ENCODE data around the gene DDIT4L.

DDIT4L gene

DNA sequence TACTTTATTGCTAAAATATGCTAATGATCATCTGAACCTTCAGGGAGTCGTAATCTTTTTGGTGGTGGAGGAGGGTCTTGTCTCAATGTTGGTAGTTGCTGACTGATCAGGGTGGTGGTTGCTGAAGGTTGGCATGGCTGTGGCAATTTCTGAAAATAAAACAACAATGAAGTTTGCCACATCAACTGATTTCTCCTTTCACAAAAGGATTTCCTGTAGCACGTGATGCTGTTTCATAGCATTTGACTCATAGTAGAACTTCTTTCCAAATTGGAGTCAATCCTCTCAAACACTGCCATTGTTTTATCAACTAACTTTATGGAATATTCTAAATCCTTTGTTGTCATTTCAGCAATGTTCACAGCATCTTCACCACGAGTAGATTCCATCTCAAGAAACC, 19.3 kb downstream of the DDIT4L start:
- no peaks in the 10 kb centered on the region for H3K4me1 ChIP-seq (ENCODE audit: control insufficient read depth, low read depth, low read length)
- no peak overlapping the region for H4K8ac ChIP-seq (ENCODE audit: low read depth, low read length)
- no peak overlapping the region for H3K23ac ChIP-seq (ENCODE audit: low read length)
- H3K4me2 ChIP-seq (ENCODE audit: low read length): no peak overlapping the region
- H3K4ac ChIP-seq (ENCODE audit: low read depth, low read length): no peak overlapping the region
- no peak overlapping the region for H2BK15ac ChIP-seq (replicated peaks; ENCODE audit: low read depth)
- no peak overlapping the region for H3K9ac ChIP-seq (ENCODE audit: low read length)
- H2AK5ac ChIP-seq (ENCODE audit: low read length): no peak overlapping the region
- no peak overlapping the region for H3K56ac ChIP-seq (ENCODE audit: low read length)
- H2BK120ac ChIP-seq (ENCODE audit: low read depth, low read length): no peak overlapping the region
- no peaks in the 10 kb centered on the region for H3K79me2 ChIP-seq (ENCODE audit: control insufficient read depth, insufficient read depth, low read length)
- no peak overlapping the region for H4K5ac ChIP-seq (ENCODE audit: low read length)
- no peaks in the 10 kb centered on the region for H3K27me3 ChIP-seq (ENCODE audit: insufficient read depth, low read length, poor library complexity)
- H3K18ac ChIP-seq (ENCODE audit: low read length): no peak overlapping the region
- no peak overlapping the region for H3K4me3 ChIP-seq (ENCODE audit: low read length)
- no peaks in the 10 kb centered on the region for H3K79me1 ChIP-seq (ENCODE audit: low read length)
- H2BK5ac ChIP-seq (ENCODE audit: low read length): no peak overlapping the region
- no peak for DNase-seq
- H3K36me3 ChIP-seq (ENCODE audit: control insufficient read depth, insufficient read depth, low read length): no peaks in the 10 kb centered on the region
- H3K27ac ChIP-seq (ENCODE audit: low read depth, low read length): no peak overlapping the region
- WGBS (ENCODE audit: extremely low coverage, insufficient coverage, low lambda C conversion rate): no CpG with 5 or more reads among the region's 3 CpGs

DNA sequence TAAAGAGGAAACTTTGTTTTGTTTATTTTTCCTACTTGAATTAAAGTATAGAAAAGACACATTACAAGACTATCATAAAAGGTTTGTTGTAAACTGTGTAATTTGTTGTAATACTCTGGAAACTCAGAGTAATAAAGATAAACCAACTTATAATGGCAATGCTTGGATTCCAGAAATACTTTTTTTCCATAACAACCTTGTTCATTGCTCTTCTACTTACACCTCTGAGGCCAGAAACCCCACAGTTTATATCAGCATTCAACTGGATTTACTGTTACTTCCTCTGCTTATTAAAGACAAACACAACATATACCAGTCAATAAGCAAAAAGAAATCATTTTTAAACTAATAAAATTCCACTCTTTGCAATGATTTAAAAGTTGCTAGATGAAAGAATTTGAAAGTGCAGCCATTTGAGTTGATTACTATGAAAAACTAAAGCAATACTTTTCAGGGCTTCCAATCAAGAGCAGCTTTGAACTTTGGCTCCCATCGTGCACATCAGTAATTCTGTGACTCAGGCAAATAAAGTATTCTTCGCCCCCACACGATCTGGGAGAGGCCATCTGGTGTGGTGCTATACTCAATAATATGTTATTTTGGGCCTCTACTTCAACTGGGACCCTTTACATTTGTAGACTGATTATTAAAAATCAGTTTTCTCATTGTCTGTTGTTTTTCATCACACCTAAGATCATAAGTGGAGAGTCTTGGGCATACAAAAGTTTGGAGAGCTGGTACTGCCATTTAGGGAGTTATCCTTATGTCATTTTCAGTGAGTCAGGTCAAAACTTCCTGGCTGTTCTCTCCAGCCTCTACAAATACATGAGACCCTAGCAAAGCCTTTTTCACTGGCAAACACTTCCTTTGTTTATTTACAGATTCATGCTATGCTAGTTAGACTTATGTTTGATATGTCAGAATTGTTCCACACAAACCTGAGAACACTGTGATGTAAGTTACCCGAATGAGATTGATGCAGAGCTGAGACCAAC, 20.5 kb downstream of the DDIT4L start:
- no peak overlapping the region for H4K5ac ChIP-seq (ENCODE audit: low read length)
- no CpG with 5 or more reads among the region's 4 CpGs for WGBS (ENCODE audit: extremely low coverage, insufficient coverage, low lambda C conversion rate)

GRCh38 chr4:100168521-100168920, 21.7 kb downstream of the DDIT4L start:
- H4K5ac ChIP-seq (ENCODE audit: low read length): no peak overlapping the region
- H2BK120ac ChIP-seq (ENCODE audit: low read depth, low read length): no peak overlapping the region
- H3K79me2 ChIP-seq (ENCODE audit: control insufficient read depth, insufficient read depth, low read length): no peaks in the 10 kb centered on the region
- no peak overlapping the region for H3K9ac ChIP-seq (ENCODE audit: low read length)
- no peak overlapping the region for H2BK5ac ChIP-seq (ENCODE audit: low read length)
- DNase-seq: no peak
- no peak overlapping the region for H2BK15ac ChIP-seq (replicated peaks; ENCODE audit: low read depth)
- H3K4me3 ChIP-seq (ENCODE audit: low read length): no peak overlapping the region
- H3K4me2 ChIP-seq (ENCODE audit: low read length): no peak overlapping the region
- no peak overlapping the region for H4K8ac ChIP-seq (ENCODE audit: low read depth, low read length)
- no peaks in the 10 kb centered on the region for H3K4me1 ChIP-seq (ENCODE audit: control insufficient read depth, low read depth, low read length)
- H3K56ac ChIP-seq (ENCODE audit: low read length): no peak overlapping the region
- H3K79me1 ChIP-seq (ENCODE audit: low read length): no peaks in the 10 kb centered on the region
- H3K27ac ChIP-seq (ENCODE audit: low read depth, low read length): no peak overlapping the region
- no CpG with 5 or more reads among the region's 5 CpGs for WGBS (ENCODE audit: extremely low coverage, insufficient coverage, low lambda C conversion rate)
- H3K36me3 ChIP-seq (ENCODE audit: control insufficient read depth, insufficient read depth, low read length): no peaks in the 10 kb centered on the region
- H3K18ac ChIP-seq (ENCODE audit: low read length): no peak overlapping the region
- no peaks in the 10 kb centered on the region for H3K27me3 ChIP-seq (ENCODE audit: insufficient read depth, low read length, poor library complexity)
- no peak overlapping the region for H3K23ac ChIP-seq (ENCODE audit: low read length)
- H2AK5ac ChIP-seq (ENCODE audit: low read length): no peak overlapping the region
- no peak overlapping the region for H3K4ac ChIP-seq (ENCODE audit: low read depth, low read length)

More for the DNA sequence above, 20.5 kb downstream of the DDIT4L start:
- no peak for DNase-seq
- no peak overlapping the region for H3K9ac ChIP-seq (ENCODE audit: low read length)
- no peak overlapping the region for H4K8ac ChIP-seq (ENCODE audit: low read depth, low read length)
- no peaks in the 10 kb centered on the region for H3K79me1 ChIP-seq (ENCODE audit: low read length)
- H3K27me3 ChIP-seq (ENCODE audit: insufficient read depth, low read length, poor library complexity): no peaks in the 10 kb centered on the region
- H2BK5ac ChIP-seq (ENCODE audit: low read length): no peak overlapping the region
- no peak overlapping the region for H2BK15ac ChIP-seq (replicated peaks; ENCODE audit: low read depth)
- no peak overlapping the region for H3K18ac ChIP-seq (ENCODE audit: low read length)
- no peak overlapping the region for H2AK5ac ChIP-seq (ENCODE audit: low read length)
- no peak overlapping the region for H2BK120ac ChIP-seq (ENCODE audit: low read depth, low read length)
- no peak overlapping the region for H3K4me3 ChIP-seq (ENCODE audit: low read length)
- H3K36me3 ChIP-seq (ENCODE audit: control insufficient read depth, insufficient read depth, low read length): no peaks in the 10 kb centered on the region
- no peak overlapping the region for H3K4ac ChIP-seq (ENCODE audit: low read depth, low read length)
- H3K27ac ChIP-seq (ENCODE audit: low read depth, low read length): no peak overlapping the region
- no peak overlapping the region for H3K23ac ChIP-seq (ENCODE audit: low read length)
- H3K79me2 ChIP-seq (ENCODE audit: control insufficient read depth, insufficient read depth, low read length): no peaks in the 10 kb centered on the region
- no peak overlapping the region for H3K56ac ChIP-seq (ENCODE audit: low read length)
- H3K4me2 ChIP-seq (ENCODE audit: low read length): no peak overlapping the region
- no peaks in the 10 kb centered on the region for H3K4me1 ChIP-seq (ENCODE audit: control insufficient read depth, low read depth, low read length)

- Histone ChIP-seq H2BK15ac (replicated peaks; ENCODE audit: low read depth) (no peak overlapping the region), H3K18ac (ENCODE audit: low read length) (no peak overlapping the region), H4K5ac (ENCODE audit: low read length) (no peak overlapping the region), H3K23ac (ENCODE audit: low read length) (no peak overlapping the region), H2AK5ac (ENCODE audit: low read length) (no peak overlapping the region), H3K4me2 (ENCODE audit: low read length) (no peak overlapping the region), H3K4me3 (ENCODE audit: low read length) (no peak overlapping the region), H3K36me3 (ENCODE audit: control insufficient read depth, insufficient read depth, low read length) (no peaks in the 10 kb centered on the region), H3K27me3 (ENCODE audit: insufficient read depth, low read length, poor library complexity) (no peaks in the 10 kb centered on the region), H4K8ac (ENCODE audit: low read depth, low read length) (no peak overlapping the region), H2BK5ac (ENCODE audit: low read length) (no peak overlapping the region), H3K9ac (ENCODE audit: low read length) (no peak overlapping the region), H3K79me1 (ENCODE audit: low read length) (no peaks in the 10 kb centered on the region), H3K56ac (ENCODE audit: low read length) (no peak overlapping the region), H2BK120ac (ENCODE audit: low read depth, low read length) (no peak overlapping the region), H3K27ac (ENCODE audit: low read depth, low read length) (no peak overlapping the region), H3K4me1 (ENCODE audit: control insufficient read depth, low read depth, low read length) (no peaks in the 10 kb centered on the region), H3K79me2 (ENCODE audit: control insufficient read depth, insufficient read depth, low read length) (no peaks in the 10 kb centered on the region), H3K4ac (ENCODE audit: low read depth, low read length) (no peak overlapping the region)
- no peak for DNase-seq
- no CpG with 5 or more reads among the region's 8 CpGs for WGBS (ENCODE audit: extremely low coverage, insufficient coverage, low lambda C conversion rate)
Observed at GRCh38 chr4:100166297-100167039, 23.8 kb downstream of the DDIT4L start.

- H3K4me3 ChIP-seq (ENCODE audit: low read length): no peak overlapping the region
- no CpG with 5 or more reads among the region's 1 CpG for WGBS (ENCODE audit: extremely low coverage, insufficient coverage, low lambda C conversion rate)
Observed at GRCh38 chr4:100165809-100166208, 24.5 kb downstream of the DDIT4L start.

More at GRCh38 chr4:100165809-100166208, 24.5 kb downstream of the DDIT4L start:
- no peak for DNase-seq
- no peak overlapping the region for H3K56ac ChIP-seq (ENCODE audit: low read length)
- no peaks in the 10 kb centered on the region for H3K36me3 ChIP-seq (ENCODE audit: control insufficient read depth, insufficient read depth, low read length)
- no peak overlapping the region for H4K5ac ChIP-seq (ENCODE audit: low read length)
- no peak overlapping the region for H3K4me2 ChIP-seq (ENCODE audit: low read length)
- no peak overlapping the region for H2AK5ac ChIP-seq (ENCODE audit: low read length)
- no peak overlapping the region for H3K27ac ChIP-seq (ENCODE audit: low read depth, low read length)
- no peak overlapping the region for H3K9ac ChIP-seq (ENCODE audit: low read length)
- no peak overlapping the region for H3K23ac ChIP-seq (ENCODE audit: low read length)
- no peak overlapping the region for H2BK120ac ChIP-seq (ENCODE audit: low read depth, low read length)
- H3K79me2 ChIP-seq (ENCODE audit: control insufficient read depth, insufficient read depth, low read length): no peaks in the 10 kb centered on the region
- no peak overlapping the region for H3K18ac ChIP-seq (ENCODE audit: low read length)
- H3K27me3 ChIP-seq (ENCODE audit: insufficient read depth, low read length, poor library complexity): no peaks in the 10 kb centered on the region
- no peaks in the 10 kb centered on the region for H3K4me1 ChIP-seq (ENCODE audit: control insufficient read depth, low read depth, low read length)
- H3K79me1 ChIP-seq (ENCODE audit: low read length): no peaks in the 10 kb centered on the region
- H3K4ac ChIP-seq (ENCODE audit: low read depth, low read length): no peak overlapping the region
- H2BK15ac ChIP-seq (replicated peaks; ENCODE audit: low read depth): no peak overlapping the region
- H4K8ac ChIP-seq (ENCODE audit: low read depth, low read length): no peak overlapping the region
- H2BK5ac ChIP-seq (ENCODE audit: low read length): no peak overlapping the region
